ENCODE data around the gene SCAF8.
"Not testable (repeated sequence)": the region's sequence is repeated elsewhere in the genome, so short reads cannot be mapped to it uniquely, and the experiment has no call there.

The SCAF8 gene

GRCh38 chr6:154733183-154733625, at the start of gene SCAF8:
TSS of gene SCAF8 (plus strand) at chr6:154733416. CDS start at chr6:154733901, 485 bp downstream.
- H3K36me3 ChIP-seq (ENCODE audit: insufficient read depth, low read length) = no peaks in the 10 kb centered on the region
- H3K4me1 ChIP-seq (ENCODE audit: insufficient read depth, low read length) = peaks cover 11% of the 10 kb centered on the region
- peak within 1 kb of the TSS; percentile 89 for H3K9ac ChIP-seq (ENCODE audit: low read depth, low read length)
- H3K9me3 ChIP-seq (ENCODE audit: control insufficient read depth, insufficient read depth, low read length) = no peaks in the 10 kb centered on the region

- Histone ChIP-seq H3K9me3 (ENCODE audit: control insufficient read depth, insufficient read depth, low read length) (no peaks in the 10 kb centered on the region; the same call in 1 of the 2 replicates), H3K36me3 (ENCODE audit: insufficient read depth, low read length) (no peaks in the 10 kb centered on the region), H3K4me1 (ENCODE audit: insufficient read depth, low read length) (0 out of 2 replicates have a peak, but pooled peaks cover 7% of the 10 kb centered on the region), H3K9ac (ENCODE audit: low read depth, low read length) (no peak overlapping the region)
Measured at GRCh38 chr6:154683756-154684523, 49.3 kb upstream of the SCAF8 start.

GRCh38 chr6:154686162-154686561, 47.1 kb upstream of the SCAF8 start:
- Histone ChIP-seq H3K36me3 (ENCODE audit: insufficient read depth, low read length) (no peaks in the 10 kb centered on the region), H3K4me1 (ENCODE audit: insufficient read depth, low read length) (0 out of 2 replicates have a peak, but pooled peaks cover 7% of the 10 kb centered on the region), H3K9ac (ENCODE audit: low read depth, low read length) (no peak overlapping the region), H3K9me3 (ENCODE audit: control insufficient read depth, insufficient read depth, low read length) (no peaks in the 10 kb centered on the region; the same call in 1 of the 2 replicates)

- Histone ChIP-seq H3K9me3 (ENCODE audit: control insufficient read depth, insufficient read depth, low read length) (no peaks in the 10 kb centered on the region; the same call in 1 of the 2 replicates), H3K4me1 (ENCODE audit: insufficient read depth, low read length) (no peaks in the 10 kb centered on the region), H3K36me3 (ENCODE audit: insufficient read depth, low read length) (no peaks in the 10 kb centered on the region), H3K9ac (ENCODE audit: low read depth, low read length) (no peak overlapping the region)
Measured at GRCh38 chr6:154689493-154690255, 43.5 kb upstream of the SCAF8 start.

- no peak overlapping the region for H3K9ac ChIP-seq (ENCODE audit: low read depth, low read length)
- H3K9me3 ChIP-seq (ENCODE audit: control insufficient read depth, insufficient read depth, low read length) = no peaks in the 10 kb centered on the region; the same call in 1 of the 2 replicates
- no peaks in the 10 kb centered on the region for H3K36me3 ChIP-seq (ENCODE audit: insufficient read depth, low read length)
- H3K4me1 ChIP-seq (ENCODE audit: insufficient read depth, low read length) = no peaks in the 10 kb centered on the region
Measured at GRCh38 chr6:154690857-154691256, 42.4 kb upstream of the SCAF8 start.

- Histone ChIP-seq H3K9ac (ENCODE audit: low read depth, low read length) (no peak overlapping the region), H3K9me3 (ENCODE audit: control insufficient read depth, insufficient read depth, low read length) (no peaks in the 10 kb centered on the region), H3K36me3 (ENCODE audit: insufficient read depth, low read length) (no peaks in the 10 kb centered on the region), H3K4me1 (ENCODE audit: insufficient read depth, low read length) (no peaks in the 10 kb centered on the region)
Measured at GRCh38 chr6:154696661-154697060, 36.6 kb upstream of the SCAF8 start.

- Histone ChIP-seq H3K9ac (ENCODE audit: low read depth, low read length) (no peak overlapping the region), H3K36me3 (ENCODE audit: insufficient read depth, low read length) (no peaks in the 10 kb centered on the region), H3K9me3 (ENCODE audit: control insufficient read depth, insufficient read depth, low read length) (no peaks in the 10 kb centered on the region), H3K4me1 (ENCODE audit: insufficient read depth, low read length) (no peaks in the 10 kb centered on the region; the same call in 1 of the 2 replicates)
Measured at GRCh38 chr6:154703124-154703523, 30.1 kb upstream of the SCAF8 start.

GRCh38 chr6:154705471-154706113, 27.6 kb upstream of the SCAF8 start:
- H3K4me1 ChIP-seq (ENCODE audit: insufficient read depth, low read length) = no peaks in the 10 kb centered on the region; the same call in 1 of the 2 replicates
- no peak overlapping the region for H3K9ac ChIP-seq (ENCODE audit: low read depth, low read length)

GRCh38 chr6:154706389-154706788, 26.8 kb upstream of the SCAF8 start:
- Histone ChIP-seq H3K4me1 (ENCODE audit: insufficient read depth, low read length) (no peaks in the 10 kb centered on the region; the same call in 1 of the 2 replicates), H3K36me3 (ENCODE audit: insufficient read depth, low read length) (no peaks in the 10 kb centered on the region), H3K9ac (ENCODE audit: low read depth, low read length) (no peak overlapping the region), H3K9me3 (ENCODE audit: control insufficient read depth, insufficient read depth, low read length) (no peaks in the 10 kb centered on the region)

More at GRCh38 chr6:154705471-154706113, 27.6 kb upstream of the SCAF8 start:
- H3K36me3 ChIP-seq (ENCODE audit: insufficient read depth, low read length) = no peaks in the 10 kb centered on the region
- no peaks in the 10 kb centered on the region for H3K9me3 ChIP-seq (ENCODE audit: control insufficient read depth, insufficient read depth, low read length)

- no peak overlapping the region for H3K9ac ChIP-seq (ENCODE audit: low read depth, low read length)
- no peaks in the 10 kb centered on the region for H3K4me1 ChIP-seq (ENCODE audit: insufficient read depth, low read length)
- H3K9me3 ChIP-seq (ENCODE audit: control insufficient read depth, insufficient read depth, low read length) = no peaks in the 10 kb centered on the region
- H3K36me3 ChIP-seq (ENCODE audit: insufficient read depth, low read length) = no peaks in the 10 kb centered on the region
Measured at GRCh38 chr6:154709621-154710020, 23.6 kb upstream of the SCAF8 start.

GRCh38 chr6:154710689-154711088, 22.5 kb upstream of the SCAF8 start:
- no peak overlapping the region for H3K9ac ChIP-seq (ENCODE audit: low read depth, low read length)
- H3K4me1 ChIP-seq (ENCODE audit: insufficient read depth, low read length) = no peaks in the 10 kb centered on the region
- no peaks in the 10 kb centered on the region for H3K36me3 ChIP-seq (ENCODE audit: insufficient read depth, low read length)
- no peaks in the 10 kb centered on the region for H3K9me3 ChIP-seq (ENCODE audit: control insufficient read depth, insufficient read depth, low read length)

- H3K4me1 ChIP-seq (ENCODE audit: insufficient read depth, low read length) = no peaks in the 10 kb centered on the region
Measured at GRCh38 chr6:154715446-154715845, 17.8 kb upstream of the SCAF8 start.

GRCh38 chr6:154716350-154716749, 16.9 kb upstream of the SCAF8 start:
- not testable (repeated sequence) for H3K9me3 ChIP-seq (ENCODE audit: control insufficient read depth, insufficient read depth, low read length); H3K4me1 ChIP-seq (ENCODE audit: insufficient read depth, low read length); H3K9ac ChIP-seq (ENCODE audit: low read depth, low read length); H3K36me3 ChIP-seq (ENCODE audit: insufficient read depth, low read length)

More at GRCh38 chr6:154715446-154715845, 17.8 kb upstream of the SCAF8 start:
- no peaks in the 10 kb centered on the region for H3K36me3 ChIP-seq (ENCODE audit: insufficient read depth, low read length)
- peaks cover 5% of the 10 kb centered on the region; the same call in 1 of the 2 replicates for H3K9me3 ChIP-seq (ENCODE audit: control insufficient read depth, insufficient read depth, low read length)
- H3K9ac ChIP-seq (ENCODE audit: low read depth, low read length) = no peak overlapping the region

GRCh38 chr6:154719433-154719832, 13.8 kb upstream of the SCAF8 start:
- no peak overlapping the region for H3K9ac ChIP-seq (ENCODE audit: low read depth, low read length)
- peaks cover 5% of the 10 kb centered on the region; the same call in 1 of the 2 replicates for H3K9me3 ChIP-seq (ENCODE audit: control insufficient read depth, insufficient read depth, low read length)
- no peaks in the 10 kb centered on the region for H3K36me3 ChIP-seq (ENCODE audit: insufficient read depth, low read length)
- H3K4me1 ChIP-seq (ENCODE audit: insufficient read depth, low read length) = no peaks in the 10 kb centered on the region

Measured in ES-I3 (cell line).